ENCODE measurements around the gene ARFRP1. TPM values are rescaled to one million over a fixed set of nuclear protein-coding genes. Genes with fewer than 3 reads are reported as not detected.

Gene ARFRP1
- total RNA-seq, 1 experiment from 2014 or later = 42.7 TPM

- no peaks in the 10 kb centered on the region for H3K27me3 ChIP-seq (ENCODE audit: insufficient read depth, low read length)
- H2BK15ac ChIP-seq (ENCODE audit: low read depth, low read length) = no peak overlapping the region
- no peak overlapping the region for H2BK20ac ChIP-seq (ENCODE audit: low read depth, low read length, poor library complexity, severe bottlenecking)
- DNase-seq = no peak
- no peak overlapping the region for H3K4ac ChIP-seq (ENCODE audit: low read depth, low read length)
- H3K79me2 ChIP-seq (ENCODE audit: insufficient read depth, low read length) = peaks cover 7% of the 10 kb centered on the region; the same call in 1 of the 2 replicates
- H3K79me1 ChIP-seq (ENCODE audit: insufficient read depth, low read depth, low read length, poor library complexity, severe bottlenecking) = peaks cover 4% of the 10 kb centered on the region
- no peak overlapping the region for H3K14ac ChIP-seq (ENCODE audit: insufficient read depth, low read length)
- H2AK5ac ChIP-seq (ENCODE audit: insufficient read length, low read length) = no peak overlapping the region
- H3K23ac ChIP-seq (ENCODE audit: insufficient read length, low read depth, low read length) = no peak overlapping the region
- no peak overlapping the region for H2AFZ ChIP-seq (ENCODE audit: low read length)
- no peak overlapping the region for H3K4me3 Mint-ChIP-seq
- H3K36me3 Mint-ChIP-seq (ENCODE audit: insufficient read depth in 1 of 3, low read depth in 3 of 3) = peaks cover 25 to 38% (median 37%) of the 10 kb centered on the region in 3 experiments
- H3K27me3 Mint-ChIP-seq (ENCODE audit: low read depth) = no peaks in the 10 kb centered on the region
- no peaks in the 10 kb centered on the region for H4K20me1 ChIP-seq (ENCODE audit: control insufficient read depth, insufficient read depth, insufficient read length)
- H2BK120ac ChIP-seq (ENCODE audit: low read depth, low read length, poor library complexity, severe bottlenecking) = no peak overlapping the region
- TF ChIP-seq, protein P1, sequence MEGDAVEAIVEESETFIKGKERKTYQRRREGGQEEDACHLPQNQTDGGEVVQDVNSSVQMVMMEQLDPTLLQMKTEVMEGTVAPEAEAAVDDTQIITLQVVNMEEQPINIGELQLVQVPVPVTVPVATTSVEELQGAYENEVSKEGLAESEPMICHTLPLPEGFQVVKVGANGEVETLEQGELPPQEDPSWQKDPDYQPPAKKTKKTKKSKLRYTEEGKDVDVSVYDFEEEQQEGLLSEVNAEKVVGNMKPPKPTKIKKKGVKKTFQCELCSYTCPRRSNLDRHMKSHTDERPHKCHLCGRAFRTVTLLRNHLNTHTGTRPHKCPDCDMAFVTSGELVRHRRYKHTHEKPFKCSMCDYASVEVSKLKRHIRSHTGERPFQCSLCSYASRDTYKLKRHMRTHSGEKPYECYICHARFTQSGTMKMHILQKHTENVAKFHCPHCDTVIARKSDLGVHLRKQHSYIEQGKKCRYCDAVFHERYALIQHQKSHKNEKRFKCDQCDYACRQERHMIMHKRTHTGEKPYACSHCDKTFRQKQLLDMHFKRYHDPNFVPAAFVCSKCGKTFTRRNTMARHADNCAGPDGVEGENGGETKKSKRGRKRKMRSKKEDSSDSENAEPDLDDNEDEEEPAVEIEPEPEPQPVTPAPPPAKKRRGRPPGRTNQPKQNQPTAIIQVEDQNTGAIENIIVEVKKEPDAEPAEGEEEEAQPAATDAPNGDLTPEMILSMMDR (conservative IDR thresholded peaks at IDR 0.05) = no peak
- H3K23me2 ChIP-seq (ENCODE audit: insufficient read length, low read depth, low read length, poor library complexity, severe bottlenecking) = peaks cover 12% of the 10 kb centered on the region
- no peak overlapping the region for H3K18ac ChIP-seq (ENCODE audit: insufficient read length, low read depth, low read length)
- H3K56ac ChIP-seq (ENCODE audit: insufficient read length, low read depth, low read length) = no peak overlapping the region
- no peak overlapping the region for H4K91ac ChIP-seq (ENCODE audit: insufficient read length, low read depth, low read length)
- H3K4me1 ChIP-seq (ENCODE audit: insufficient read depth, low read length) = no peaks in the 10 kb centered on the region
- peaks cover 8 to 16% of the 10 kb centered on the region in 2 experiments for H3K4me1 Mint-ChIP-seq
- no peaks in the 10 kb centered on the region for H3K9me3 ChIP-seq (ENCODE audit: control insufficient read depth, low read depth, low read length)
- no peak overlapping the region for H2BK5ac ChIP-seq (ENCODE audit: insufficient read length, low read length)
- H2BK12ac ChIP-seq (ENCODE audit: insufficient read length, low read depth, low read length) = no peak overlapping the region
- WGBS (ENCODE audit: extremely low coverage, insufficient read length, low lambda C conversion rate) = no CpG with 5 or more reads among the region's 6 CpGs
- no peak overlapping the region for H3K4me2 ChIP-seq (ENCODE audit: insufficient read depth, insufficient read length, low read length)
- no peak overlapping the region for H4K8ac ChIP-seq (replicated peaks; ENCODE audit: insufficient read length, low read depth, low read length)
- H3K9me3 Mint-ChIP-seq = no peaks in the 10 kb centered on the region
- no peak overlapping the region for H4K5ac ChIP-seq (ENCODE audit: insufficient read length, low read depth, low read length)
- H3K9ac ChIP-seq (ENCODE audit: extremely low read depth, insufficient read length, low read length) = no peak overlapping the region
- H3K27ac ChIP-seq (ENCODE audit: insufficient read length, low read depth, low read length) = no peak overlapping the region
- no peak overlapping the region for H3T11ph ChIP-seq (ENCODE audit: low read length)
- H3K27ac Mint-ChIP-seq = no peak overlapping the region
Observed at GRCh38 chr20:63704749-63705117, 3.0 kb downstream of the ARFRP1 start.
